BLaER1 treated with 17β-estradiol and CSF1 and Interleukin-3, amounts not matched to agents 10 nM and 100 nM (cell line): ENCODE results near the gene COL15A1.
A peak's percentile ranks its signal among the peaks of the same experiment; 100 is the strongest.

Experiments
- H3K27ac ChIP-seq, 11 experiments: shearing (Covaris generic); formaldehyde crosslinking; 2 replicates each; pipeline ENCODE4 v1.8.1; 2022
- H3K27me3 ChIP-seq, 11 experiments: shearing (Covaris generic); formaldehyde crosslinking; 2 replicates each; pipeline ENCODE4 v1.8.1; 2022
- H3K36me3 ChIP-seq, 11 experiments: shearing (Covaris generic); formaldehyde crosslinking; 2 replicates each; pipeline ENCODE4 v1.8.1; 2022
- H3K4me1 ChIP-seq, 10 experiments: shearing (Covaris generic); formaldehyde crosslinking; 2 replicates each; pipeline ENCODE4 v1.8.1; 2022
- H3K4me2 ChIP-seq, 11 experiments: shearing (Covaris generic); formaldehyde crosslinking; 2 replicates each; pipeline ENCODE4 v1.8.1; 2022
- H3K4me3 ChIP-seq, 10 experiments: shearing (Covaris generic); formaldehyde crosslinking; 2 replicates each; pipeline ENCODE4 v1.8.1; 2022
- H3K9ac ChIP-seq, 11 experiments: shearing (Covaris generic); formaldehyde crosslinking; 2 replicates each; pipeline ENCODE4 v1.8.1; 2022
- H3K9me3 ChIP-seq, 11 experiments: shearing (Covaris generic); formaldehyde crosslinking; replicated peaks in 1 of 11; 2 replicates each; pipeline ENCODE4 v1.8.1; 2022
- H4K20me1 ChIP-seq, 11 experiments: shearing (Covaris generic); formaldehyde crosslinking; 2 replicates each; pipeline ENCODE4 v1.8.1; 2022
- Cebpa-rat ChIP-seq, 11 experiments: shearing (Covaris generic); IDR thresholded peaks; 2 replicates each; pipeline ENCODE4 v1.8.1; 2022

COL15A1 gene

DNA sequence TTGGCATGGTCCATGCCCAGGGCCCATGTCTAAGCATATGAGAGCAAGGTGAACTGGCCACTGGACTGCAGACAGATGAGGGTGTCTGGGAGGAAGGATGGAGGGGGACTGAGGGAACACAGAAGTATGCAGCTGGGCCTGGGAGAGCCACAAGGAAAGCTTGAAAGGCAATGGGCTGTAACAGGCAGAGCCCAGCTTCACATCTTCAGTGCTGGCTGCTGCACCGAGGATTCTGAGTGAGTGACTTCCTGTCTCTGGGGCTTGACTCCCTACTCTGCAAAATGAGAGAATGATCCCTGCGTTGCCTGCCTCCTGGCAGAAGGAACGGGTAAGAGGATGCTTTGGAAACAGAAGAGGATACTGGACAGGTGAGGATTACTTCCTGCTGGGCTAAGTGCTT, 29.0 kb downstream of the COL15A1 start:
- no peaks in the 10 kb centered on the region for H3K36me3 ChIP-seq
- no peak overlapping the region for H3K27ac ChIP-seq
- H3K4me3 ChIP-seq: no peak overlapping the region
- no peak for TF ChIP-seq Cebpa-rat (IDR thresholded peaks at IDR 0.05)
- H3K9ac ChIP-seq: no peak overlapping the region
- peaks cover 28 to 45% (median 38%) of the 10 kb centered on the region in 11 experiments for H3K27me3 ChIP-seq
- H3K9me3 ChIP-seq: no peaks in the 10 kb centered on the region
- H3K4me2 ChIP-seq: no peak overlapping the region
- peaks cover 5 to 43% (median 26%) of the 10 kb centered on the region in 10 experiments; a peak in 19 of 20 replicates for H3K4me1 ChIP-seq
- peaks cover 0 to 12% (median 0%) of the 10 kb centered on the region in 11 experiments; a peak in 3 of 22 replicates for H4K20me1 ChIP-seq

GRCh38 chr9:98973171-98973570, 29.5 kb downstream of the COL15A1 start:
- Histone ChIP-seq H3K27ac (no peak overlapping the region), H4K20me1 (peaks cover 0 to 16% (median 0%) of the 10 kb centered on the region in 11 experiments; a peak in 4 of 22 replicates), H3K4me1 (peaks cover 10 to 47% (median 31%) of the 10 kb centered on the region in 10 experiments), H3K27me3 (peaks cover 30 to 50% (median 43%) of the 10 kb centered on the region in 11 experiments), H3K9me3 (no peaks in the 10 kb centered on the region), H3K4me2 (no peak overlapping the region), H3K9ac (no peak overlapping the region), H3K36me3 (no peaks in the 10 kb centered on the region), H3K4me3 (no peak overlapping the region)
- TF ChIP-seq Cebpa-rat (IDR thresholded peaks at IDR 0.05): no peak

GRCh38 chr9:98973576-98973975, 29.9 kb downstream of the COL15A1 start:
- Histone ChIP-seq H3K4me2 (peak overlapping the region in 4 of 11 experiments; percentile 67 to 85 (median 80); a peak in 2 of 22 replicates), H3K4me1 (peaks cover 14 to 51% (median 35%) of the 10 kb centered on the region in 10 experiments), H3K9me3 (no peaks in the 10 kb centered on the region), H3K36me3 (no peaks in the 10 kb centered on the region), H4K20me1 (peaks cover 0 to 19% (median 0%) of the 10 kb centered on the region in 11 experiments; a peak in 4 of 22 replicates), H3K4me3 (no peak overlapping the region), H3K27me3 (peaks cover 30 to 51% (median 43%) of the 10 kb centered on the region in 11 experiments), H3K9ac (no peak overlapping the region), H3K27ac (no peak overlapping the region)
- TF ChIP-seq Cebpa-rat (IDR thresholded peaks at IDR 0.05): no peak

DNA sequence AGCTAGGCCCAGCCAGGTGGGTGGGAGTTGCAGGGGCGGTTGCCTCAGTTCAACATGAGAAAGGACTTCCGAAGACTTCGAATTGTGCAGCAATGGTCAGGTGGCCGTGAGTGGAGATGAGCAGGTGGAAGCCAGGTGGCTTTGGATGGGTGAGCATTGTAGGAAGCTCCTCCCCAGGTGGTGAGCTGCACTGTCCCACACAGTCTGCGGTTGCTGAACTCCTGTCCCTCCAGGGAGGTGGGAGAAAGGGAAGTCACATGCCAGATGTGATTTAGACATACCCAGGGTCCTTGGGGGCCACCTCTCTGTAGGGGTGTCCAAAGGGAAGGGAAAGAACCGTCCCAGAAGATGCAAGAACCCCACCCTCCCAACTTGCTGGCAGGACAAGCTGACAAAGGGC, 30.4 kb downstream of the COL15A1 start:
- Histone ChIP-seq H3K27ac (no peak overlapping the region), H3K9ac (no peak overlapping the region), H3K4me2 (peak overlapping the region in 9 of 11 experiments; percentile 64 to 85 (median 75); a peak in 15 of 22 replicates), H3K27me3 (peaks cover 31 to 54% (median 43%) of the 10 kb centered on the region in 11 experiments), H3K9me3 (no peaks in the 10 kb centered on the region), H3K4me1 (peaks cover 14 to 57% (median 40%) of the 10 kb centered on the region in 10 experiments), H4K20me1 (peaks cover 0 to 19% (median 0%) of the 10 kb centered on the region in 11 experiments; a peak in 4 of 22 replicates), H3K36me3 (no peaks in the 10 kb centered on the region), H3K4me3 (no peak overlapping the region)
- TF ChIP-seq Cebpa-rat (IDR thresholded peaks at IDR 0.05): no peak

DNA sequence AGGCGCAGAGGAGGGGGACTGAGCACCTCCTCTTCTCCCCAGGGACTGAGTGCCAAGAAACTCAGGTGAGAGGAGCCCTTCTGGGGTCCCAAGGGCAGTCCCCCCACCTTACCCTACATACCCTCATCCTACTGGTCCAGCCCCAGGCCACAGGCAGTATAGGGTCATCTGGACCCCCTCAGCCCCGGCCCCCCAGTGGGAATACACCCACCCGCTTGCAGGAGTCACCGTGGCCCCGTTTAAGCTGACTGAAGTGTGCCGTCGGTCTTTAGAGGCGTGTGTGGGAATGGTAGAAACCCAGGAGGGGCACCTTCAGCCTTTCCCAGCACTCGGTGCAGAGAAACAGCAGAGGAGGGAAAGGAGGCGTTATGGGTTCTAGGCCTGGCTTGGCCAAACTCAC, 30.8 kb downstream of the COL15A1 start:
- no peaks in the 10 kb centered on the region for H3K36me3 ChIP-seq
- H3K9ac ChIP-seq: no peak overlapping the region
- peaks cover 14 to 58% (median 41%) of the 10 kb centered on the region in 10 experiments for H3K4me1 ChIP-seq
- TF ChIP-seq Cebpa-rat (IDR thresholded peaks at IDR 0.05): no peak
- peaks cover 31 to 57% (median 43%) of the 10 kb centered on the region in 11 experiments for H3K27me3 ChIP-seq
- H3K4me3 ChIP-seq: no peak overlapping the region
- peaks cover 0 to 19% (median 0%) of the 10 kb centered on the region in 11 experiments; a peak in 4 of 22 replicates for H4K20me1 ChIP-seq
- H3K27ac ChIP-seq: no peak overlapping the region
- no peaks in the 10 kb centered on the region for H3K9me3 ChIP-seq
- H3K4me2 ChIP-seq: peak overlapping the region; percentile 64 to 85 (median 76); a peak in 21 of 22 replicates

DNA sequence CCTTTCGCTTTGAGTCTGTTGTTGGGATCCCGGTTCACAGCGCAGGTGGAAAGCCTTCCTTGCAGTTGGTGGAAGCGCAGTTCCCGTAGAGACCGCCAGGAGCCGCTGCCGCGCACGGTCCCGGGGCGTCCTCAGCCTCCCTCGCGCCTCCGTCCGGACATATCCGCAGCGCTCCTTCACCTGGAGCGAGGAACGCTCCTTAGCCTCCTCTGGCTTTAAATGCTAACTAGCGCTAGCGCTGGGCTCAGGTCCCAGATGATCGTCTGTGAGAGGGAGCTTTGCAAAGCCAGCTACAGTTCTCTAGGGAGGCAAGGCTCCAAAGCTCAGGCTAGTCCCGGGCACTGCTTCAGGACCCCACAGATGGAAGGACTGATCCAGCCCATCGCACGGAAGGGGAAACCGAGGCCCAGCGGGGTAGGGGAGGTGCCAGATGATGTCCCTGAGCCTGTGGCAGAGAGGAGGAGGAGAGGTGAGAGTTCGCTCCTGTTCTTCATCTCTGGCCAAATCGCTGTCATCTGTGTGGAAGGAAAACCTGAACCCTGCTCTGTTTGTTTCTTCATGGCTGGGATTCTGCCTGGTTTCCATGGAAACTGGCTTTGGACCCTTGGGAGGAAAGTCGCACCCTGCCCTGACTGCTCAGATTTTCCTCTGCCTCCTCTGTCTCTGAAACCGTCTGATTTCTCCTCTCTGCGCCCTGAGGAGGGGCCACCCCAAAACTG, 31.4 kb downstream of the COL15A1 start:
- H3K36me3 ChIP-seq: no peaks in the 10 kb centered on the region
- H3K4me3 ChIP-seq: peak overlapping the region in 5 of 10 experiments; percentile 14 to 43 (median 27); a peak in 6 of 20 replicates
- peaks cover 0 to 19% (median 0%) of the 10 kb centered on the region in 11 experiments; a peak in 4 of 22 replicates for H4K20me1 ChIP-seq
- no peak overlapping the region for H3K27ac ChIP-seq
- H3K9me3 ChIP-seq: no peaks in the 10 kb centered on the region
- TF ChIP-seq Cebpa-rat (IDR thresholded peaks at IDR 0.05): no peak
- peak overlapping the region; percentile 64 to 85 (median 76) for H3K4me2 ChIP-seq
- H3K4me1 ChIP-seq: peaks cover 14 to 58% (median 41%) of the 10 kb centered on the region in 10 experiments
- H3K27me3 ChIP-seq: peaks cover 37 to 63% (median 48%) of the 10 kb centered on the region in 11 experiments
- H3K9ac ChIP-seq: peak overlapping the region in 1 of 11 experiments; percentile 15; a peak in 1 of 22 replicates

GRCh38 chr9:98975838-98976237, 32.1 kb downstream of the COL15A1 start:
- Histone ChIP-seq H3K4me2 (peak overlapping the region in 3 of 11 experiments; percentile 67 to 85 (median 78); a peak in 3 of 22 replicates), H3K9ac (no peak overlapping the region), H3K9me3 (no peaks in the 10 kb centered on the region), H3K36me3 (no peaks in the 10 kb centered on the region), H3K27me3 (peaks cover 44 to 69% (median 55%) of the 10 kb centered on the region in 11 experiments), H3K4me3 (no peak overlapping the region), H3K4me1 (peaks cover 14 to 58% (median 41%) of the 10 kb centered on the region in 10 experiments), H3K27ac (no peak overlapping the region), H4K20me1 (peaks cover 0 to 19% (median 0%) of the 10 kb centered on the region in 11 experiments; a peak in 4 of 22 replicates)
- no peak for TF ChIP-seq Cebpa-rat (IDR thresholded peaks at IDR 0.05)

DNA sequence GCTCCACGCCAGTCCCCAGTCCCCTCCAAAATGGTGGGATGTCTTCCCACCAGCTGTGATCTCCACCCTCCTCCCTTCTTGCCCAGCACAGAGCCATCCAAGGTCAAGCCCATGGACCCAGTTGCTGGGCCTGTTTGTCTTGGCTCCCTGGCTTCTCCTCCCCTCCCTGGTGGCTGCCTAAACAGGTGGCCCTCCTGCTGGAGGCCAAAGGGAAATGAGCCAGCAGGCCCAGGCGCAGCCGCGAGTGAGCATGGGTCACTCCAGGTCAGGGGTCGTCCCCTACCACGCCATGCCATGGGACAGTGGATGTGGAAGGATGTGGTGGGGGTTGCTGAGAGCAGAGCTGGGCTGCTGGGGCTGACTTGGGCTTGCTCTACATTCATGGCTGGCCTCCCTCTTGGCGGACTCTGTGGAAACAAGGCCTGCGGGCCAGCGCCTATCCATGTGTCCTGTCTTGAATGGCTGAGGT, 33.6 kb downstream of the COL15A1 start:
- H3K4me3 ChIP-seq: no peak overlapping the region
- no peaks in the 10 kb centered on the region for H3K9me3 ChIP-seq
- H4K20me1 ChIP-seq: peaks cover 0 to 19% (median 0%) of the 10 kb centered on the region in 11 experiments; a peak in 4 of 22 replicates
- no peak overlapping the region for H3K9ac ChIP-seq
- no peak overlapping the region for H3K27ac ChIP-seq
- H3K36me3 ChIP-seq: no peaks in the 10 kb centered on the region
- H3K4me2 ChIP-seq: peak overlapping the region in 9 of 11 experiments; percentile 53 to 87 (median 69); a peak in 17 of 22 replicates
- peaks cover 45 to 78% (median 63%) of the 10 kb centered on the region in 11 experiments for H3K27me3 ChIP-seq
- H3K4me1 ChIP-seq: peaks cover 13 to 51% (median 40%) of the 10 kb centered on the region in 10 experiments
- no peak for TF ChIP-seq Cebpa-rat (IDR thresholded peaks at IDR 0.05)

DNA sequence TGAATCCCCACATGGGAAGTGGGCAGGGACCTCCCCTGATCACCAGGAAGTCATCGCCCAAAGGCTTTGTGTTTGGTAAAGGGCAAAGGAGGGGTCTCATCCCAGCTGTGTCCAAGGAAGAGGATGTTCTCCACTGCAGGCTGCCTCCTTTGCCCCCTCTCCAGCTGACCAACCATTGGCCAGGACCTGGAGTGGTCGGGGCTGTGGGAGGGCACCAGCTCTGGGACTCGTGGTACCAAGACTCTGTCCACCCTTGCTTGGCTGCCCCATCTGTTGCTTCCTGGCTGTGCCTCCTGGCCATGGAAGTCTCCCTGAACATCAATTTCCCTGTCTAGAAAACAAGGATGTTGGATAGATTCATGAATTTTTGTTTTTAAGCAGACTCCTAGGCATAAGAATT, 34.1 kb downstream of the COL15A1 start:
- H3K4me1 ChIP-seq: peaks cover 13 to 48% (median 40%) of the 10 kb centered on the region in 10 experiments
- H3K27ac ChIP-seq: no peak overlapping the region
- H3K4me3 ChIP-seq: no peak overlapping the region
- TF ChIP-seq Cebpa-rat (IDR thresholded peaks at IDR 0.05): no peak
- peaks cover 0 to 19% (median 0%) of the 10 kb centered on the region in 11 experiments; a peak in 4 of 22 replicates for H4K20me1 ChIP-seq
- H3K36me3 ChIP-seq: no peaks in the 10 kb centered on the region
- peak overlapping the region in 1 of 11 experiments; percentile 29; a peak in 1 of 22 replicates for H3K9ac ChIP-seq
- no peaks in the 10 kb centered on the region for H3K9me3 ChIP-seq
- peak overlapping the region; percentile 34 to 87 (median 67) for H3K4me2 ChIP-seq
- H3K27me3 ChIP-seq: peaks cover 46 to 84% (median 63%) of the 10 kb centered on the region in 11 experiments
